SK-N-SH treated with all-trans-retinoic acid at 6 μM for 48 hours (cell line): ENCODE data around the gene AGBL1.
A peak's percentile ranks its signal among the peaks of the same experiment; 100 is the strongest.

Source experiments
- ATAC-seq: fragments of 200-7000 bp; cut with Tn5 transposase; 3 replicates; pipeline ENCODE4 v1.9.1; 2020; ENCODE audit warnings: mild to moderate bottlenecking, moderate library complexity
- ARNTL ChIP-seq: fragments of 450-650 bp; formaldehyde crosslinking; IDR thresholded peaks from 2 replicates; pipeline ENCODE4 v1.5.0; 2020; ENCODE audit warnings: low read depth, mild to moderate bottlenecking, moderate library complexity, borderline replicate concordance
- BACH2 ChIP-seq: fragments of 250-450 bp; sonication (Bioruptor Pico); IDR thresholded peaks from 2 replicates; pipeline ENCODE4 v1.9.0; 2021; ENCODE audit warnings: mild to moderate bottlenecking, borderline replicate concordance
- CSDC2 ChIP-seq: fragments of 250-450 bp; sonication (Bioruptor Pico); IDR thresholded peaks from 2 replicates; pipeline ENCODE4 v1.5.0; 2020; ENCODE audit warnings: mild to moderate bottlenecking, moderate library complexity
- CSRNP3 ChIP-seq: fragments of 250-450 bp; sonication (Bioruptor Pico); IDR thresholded peaks from 2 replicates; pipeline ENCODE4 v1.5.1; 2021; ENCODE audit warnings: mild to moderate bottlenecking, moderate library complexity
- ESRRG ChIP-seq: fragments of 250-450 bp; sonication (Bioruptor Pico); IDR thresholded peaks from 2 replicates; pipeline ENCODE4 v1.6.1; 2021; ENCODE audit warnings: mild to moderate bottlenecking
- GLIS3 ChIP-seq: fragments of 250-450 bp; sonication (Bioruptor Pico); IDR thresholded peaks from 2 replicates; pipeline ENCODE4 v1.5.0; 2020; ENCODE audit warnings: mild to moderate bottlenecking, moderate library complexity
- ISL1 ChIP-seq: fragments of 250-450 bp; sonication (Bioruptor Pico); IDR thresholded peaks from 2 replicates; pipeline ENCODE4 v2.1.2; 2022; ENCODE audit warnings: mild to moderate bottlenecking, moderate library complexity
- OSR1 ChIP-seq: fragments of 250-450 bp; sonication (Bioruptor Pico); IDR thresholded peaks from 2 replicates; pipeline ENCODE4 v1.8.0; 2022; ENCODE audit warnings: moderate library complexity, mild to moderate bottlenecking, inconsistent platforms
- POU6F1 ChIP-seq: fragments of 250-450 bp; sonication (Bioruptor Pico); IDR thresholded peaks from 2 replicates; pipeline ENCODE4 v1.8.0; 2021; ENCODE audit warnings: low read depth, mild to moderate bottlenecking, moderate library complexity, borderline replicate concordance
- PPARA ChIP-seq: fragments of 250-450 bp; sonication (Bioruptor Pico); IDR thresholded peaks from 2 replicates; pipeline ENCODE4 v1.5.0; 2020; ENCODE audit warnings: mild to moderate bottlenecking, borderline replicate concordance
- RARB ChIP-seq: fragments of 250-450 bp; sonication (Bioruptor Pico); IDR thresholded peaks from 2 replicates; pipeline ENCODE4 v1.8.0; 2021; ENCODE audit warnings: mild to moderate bottlenecking, moderate library complexity
- SNAI2 ChIP-seq: fragments of 250-450 bp; sonication (Bioruptor Pico); IDR thresholded peaks from 2 replicates; pipeline ENCODE4 v1.5.0; 2020; ENCODE audit warnings: mild to moderate bottlenecking, moderate library complexity
- TCF4 ChIP-seq: fragments of 250-450 bp; sonication (Bioruptor Pico); IDR thresholded peaks from 2 replicates; pipeline ENCODE4 v1.8.0; 2021; ENCODE audit warnings: mild to moderate bottlenecking, moderate library complexity, borderline replicate concordance
- ZC3H10 ChIP-seq: fragments of 250-450 bp; sonication (Bioruptor Pico); IDR thresholded peaks from 2 replicates; pipeline ENCODE4 v1.5.1; 2021; ENCODE audit warnings: mild to moderate bottlenecking, moderate library complexity
- ZNF565 ChIP-seq: fragments of 450-650 bp; formaldehyde crosslinking; conservative IDR thresholded peaks from 2 replicates; pipeline ENCODE4 v1.5.0; 2020; ENCODE audit warnings: low read depth, mild to moderate bottlenecking, moderate library complexity
- ZNF70 ChIP-seq: fragments of 450-650 bp; formaldehyde crosslinking; IDR thresholded peaks from 2 replicates; pipeline ENCODE4 v1.5.0; 2020; ENCODE audit warnings: mild to moderate bottlenecking, moderate library complexity
- TF ChIP-seq, protein P1 (sequence below): fragments of 250-450 bp; sonication (Bioruptor Pico); IDR thresholded peaks from 2 replicates; pipeline ENCODE4 v1.5.1; 2020; ENCODE audit warnings: low read depth, mild to moderate bottlenecking, moderate library complexity
- TF ChIP-seq, protein P2 (sequence below): fragments of 250-450 bp; sonication (Bioruptor Pico); IDR thresholded peaks from 2 replicates; pipeline ENCODE4 v1.5.0; 2020; ENCODE audit warnings: mild to moderate bottlenecking, moderate library complexity

The AGBL1 gene

DNA sequence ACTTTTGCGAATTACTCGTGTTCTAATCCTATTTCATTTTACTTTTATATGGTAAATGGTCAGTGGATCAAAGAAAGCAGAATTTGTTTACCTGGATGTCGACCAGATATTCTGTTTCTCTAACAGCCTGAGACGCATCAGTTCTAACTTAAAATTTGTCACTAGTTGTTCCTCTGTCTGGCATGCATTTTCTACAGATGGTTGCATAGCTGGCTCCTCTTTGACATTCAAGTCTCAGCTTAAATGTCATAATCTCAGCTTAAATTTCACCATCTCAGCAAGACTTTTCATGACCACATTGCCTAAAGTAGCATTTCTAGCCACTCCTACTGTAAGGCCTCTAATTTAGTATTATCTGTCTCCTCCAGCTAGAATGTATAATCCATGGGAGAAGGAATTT, 609.3 kb downstream of the AGBL1 start:
- TF ChIP-seq PPARA (CRISPR knock-in tag) (no peak), RARB (no peak), ZNF70 (CRISPR knock-in tag) (no peak), POU6F1 (CRISPR knock-in tag) (no peak), ZC3H10 (CRISPR knock-in tag) (no peak)
- no peak for ATAC-seq

GRCh38 chr15:86690566-86690965, 610.9 kb downstream of the AGBL1 start:
- no peak for ATAC-seq
- TF ChIP-seq BACH2 (no peak), SNAI2 (peak; percentile 74; the same call in 1 of the 2 replicates)

- ATAC-seq: no peak
- no peak for TF ChIP-seq ZNF70 (CRISPR knock-in tag)
- peak; percentile 53; the same call in 1 of the 2 replicates for TF ChIP-seq TCF4 (CRISPR knock-in tag)
Measured at GRCh38 chr15:86691091-86691663, 611.5 kb downstream of the AGBL1 start.

- ATAC-seq: no peak
- TF ChIP-seq OSR1 (CRISPR knock-in tag) (no peak), ISL1 (CRISPR knock-in tag) (no peak), ESRRG (no peak), BACH2 (no peak), ZNF565 (CRISPR knock-in tag) (no peak)
- TF ChIP-seq, all 23 proteins: peak for 0
Measured at GRCh38 chr15:86700864-86701610, 621.4 kb downstream of the AGBL1 start.

GRCh38 chr15:86701611-86701963, 621.9 kb downstream of the AGBL1 start:
- TF ChIP-seq CSRNP3 (CRISPR knock-in tag) (no peak), ISL1 (CRISPR knock-in tag) (no peak), CSDC2 (CRISPR knock-in tag) (no peak), ZC3H10 (CRISPR knock-in tag) (no peak), RARB (no peak), ZNF70 (CRISPR knock-in tag) (no peak), GLIS3 (CRISPR knock-in tag) (no peak), TCF4 (CRISPR knock-in tag) (no peak), ARNTL (CRISPR knock-in tag) (no peak)
- TF ChIP-seq, protein P1, sequence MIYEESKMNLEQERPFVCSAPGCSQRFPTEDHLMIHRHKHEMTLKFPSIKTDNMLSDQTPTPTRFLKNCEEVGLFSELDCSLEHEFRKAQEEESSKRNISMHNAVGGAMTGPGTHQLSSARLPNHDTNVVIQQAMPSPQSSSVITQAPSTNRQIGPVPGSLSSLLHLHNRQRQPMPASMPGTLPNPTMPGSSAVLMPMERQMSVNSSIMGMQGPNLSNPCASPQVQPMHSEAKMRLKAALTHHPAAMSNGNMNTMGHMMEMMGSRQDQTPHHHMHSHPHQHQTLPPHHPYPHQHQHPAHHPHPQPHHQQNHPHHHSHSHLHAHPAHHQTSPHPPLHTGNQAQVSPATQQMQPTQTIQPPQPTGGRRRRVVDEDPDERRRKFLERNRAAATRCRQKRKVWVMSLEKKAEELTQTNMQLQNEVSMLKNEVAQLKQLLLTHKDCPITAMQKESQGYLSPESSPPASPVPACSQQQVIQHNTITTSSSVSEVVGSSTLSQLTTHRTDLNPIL (CRISPR knock-in tag): no peak
- TF ChIP-seq, protein P2, sequence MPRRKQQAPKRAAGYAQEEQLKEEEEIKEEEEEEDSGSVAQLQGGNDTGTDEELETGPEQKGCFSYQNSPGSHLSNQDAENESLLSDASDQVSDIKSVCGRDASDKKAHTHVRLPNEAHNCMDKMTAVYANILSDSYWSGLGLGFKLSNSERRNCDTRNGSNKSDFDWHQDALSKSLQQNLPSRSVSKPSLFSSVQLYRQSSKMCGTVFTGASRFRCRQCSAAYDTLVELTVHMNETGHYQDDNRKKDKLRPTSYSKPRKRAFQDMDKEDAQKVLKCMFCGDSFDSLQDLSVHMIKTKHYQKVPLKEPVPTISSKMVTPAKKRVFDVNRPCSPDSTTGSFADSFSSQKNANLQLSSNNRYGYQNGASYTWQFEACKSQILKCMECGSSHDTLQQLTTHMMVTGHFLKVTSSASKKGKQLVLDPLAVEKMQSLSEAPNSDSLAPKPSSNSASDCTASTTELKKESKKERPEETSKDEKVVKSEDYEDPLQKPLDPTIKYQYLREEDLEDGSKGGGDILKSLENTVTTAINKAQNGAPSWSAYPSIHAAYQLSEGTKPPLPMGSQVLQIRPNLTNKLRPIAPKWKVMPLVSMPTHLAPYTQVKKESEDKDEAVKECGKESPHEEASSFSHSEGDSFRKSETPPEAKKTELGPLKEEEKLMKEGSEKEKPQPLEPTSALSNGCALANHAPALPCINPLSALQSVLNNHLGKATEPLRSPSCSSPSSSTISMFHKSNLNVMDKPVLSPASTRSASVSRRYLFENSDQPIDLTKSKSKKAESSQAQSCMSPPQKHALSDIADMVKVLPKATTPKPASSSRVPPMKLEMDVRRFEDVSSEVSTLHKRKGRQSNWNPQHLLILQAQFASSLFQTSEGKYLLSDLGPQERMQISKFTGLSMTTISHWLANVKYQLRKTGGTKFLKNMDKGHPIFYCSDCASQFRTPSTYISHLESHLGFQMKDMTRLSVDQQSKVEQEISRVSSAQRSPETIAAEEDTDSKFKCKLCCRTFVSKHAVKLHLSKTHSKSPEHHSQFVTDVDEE (CRISPR knock-in tag): no peak
- no peak for ATAC-seq
